NT2/D1 (cell line): Measurements from ENCODE around the gene FLRT2.

Source experiments
- SUZ12 ChIP-seq: IDR thresholded peaks from 2 replicates; pipeline ENCODE4 v1.6.1; 2011; ENCODE audit not compliant: insufficient read length, insufficient read depth; ENCODE audit errors: extremely low read depth
- YY1 ChIP-seq: IDR thresholded peaks from 2 replicates; pipeline ENCODE4 v1.6.1; 2011; ENCODE audit not compliant: insufficient read length, insufficient read depth
- ZNF274 ChIP-seq: IDR thresholded peaks from 2 replicates; pipeline ENCODE4 v1.6.1; 2011; ENCODE audit warnings: mild to moderate bottlenecking, low read depth, low read length

GRCh38 chr14:85533023-85533860 is 3.3 kb downstream of the FLRT2 start:
- TF ChIP-seq SUZ12: no peak
- TF ChIP-seq ZNF274: no peak
- TF ChIP-seq YY1: no peak
